Neuron (in vitro differentiated cells): ENCODE results near the gene REEP1.

Source experiments
- H2AFZ ChIP-seq: one replicate; pipeline ENCODE4 v1.6.1; 2013; ENCODE audit warnings: low read depth, mild to moderate bottlenecking, inconsistent platforms, low read length, moderate library complexity
- H3K27me3 ChIP-seq: one replicate; pipeline ENCODE4 v1.6.1; 2013; ENCODE audit warnings: low read length; ENCODE audit not compliant: insufficient read depth
- H3K36me3 ChIP-seq: one replicate; pipeline ENCODE4 v1.6.1; 2013; ENCODE audit warnings: low read length; ENCODE audit not compliant: insufficient read depth
- H3K4me1 ChIP-seq: one replicate; pipeline ENCODE4 v1.6.1; 2013; ENCODE audit warnings: low read length; ENCODE audit not compliant: insufficient read depth
- H3K4me3 ChIP-seq: 2 replicates; pipeline ENCODE4 v1.5.1; 2013; ENCODE audit warnings: mild to moderate bottlenecking, low read length, moderate library complexity
- H3K9me3 ChIP-seq: one replicate; pipeline ENCODE4 v1.6.1; 2013; ENCODE audit warnings: low read length

The REEP1 gene

GRCh38 chr2:86226636-86227520 is 110.5 kb downstream of the REEP1 start:
- peaks cover 27% of the 10 kb centered on the region for H3K4me1 ChIP-seq
- no peaks in the 10 kb centered on the region for H3K27me3 ChIP-seq
- no peak overlapping the region for H2AFZ ChIP-seq
- no peak overlapping the region for H3K4me3 ChIP-seq
- no peaks in the 10 kb centered on the region for H3K9me3 ChIP-seq
- H3K36me3 ChIP-seq, result no peaks in the 10 kb centered on the region

- no peaks in the 10 kb centered on the region for H3K9me3 ChIP-seq
These were observed 111.4 kb downstream of the REEP1 start for GRCh38 chr2:86226070-86226469.

GRCh38 chr2:86225581-86225980 is 111.8 kb downstream of the REEP1 start:
- H3K9me3 ChIP-seq, result no peaks in the 10 kb centered on the region
- peaks cover 27% of the 10 kb centered on the region for H3K4me1 ChIP-seq
- no peak overlapping the region for H2AFZ ChIP-seq
- H3K36me3 ChIP-seq, result no peaks in the 10 kb centered on the region
- H3K27me3 ChIP-seq, result no peaks in the 10 kb centered on the region
- no peak overlapping the region for H3K4me3 ChIP-seq

More at GRCh38 chr2:86226070-86226469, 111.4 kb downstream of the REEP1 start:
- Histone ChIP-seq H2AFZ (no peak overlapping the region), H3K4me3 (no peak overlapping the region), H3K36me3 (no peaks in the 10 kb centered on the region), H3K4me1 (peaks cover 27% of the 10 kb centered on the region), H3K27me3 (no peaks in the 10 kb centered on the region)

DNA sequence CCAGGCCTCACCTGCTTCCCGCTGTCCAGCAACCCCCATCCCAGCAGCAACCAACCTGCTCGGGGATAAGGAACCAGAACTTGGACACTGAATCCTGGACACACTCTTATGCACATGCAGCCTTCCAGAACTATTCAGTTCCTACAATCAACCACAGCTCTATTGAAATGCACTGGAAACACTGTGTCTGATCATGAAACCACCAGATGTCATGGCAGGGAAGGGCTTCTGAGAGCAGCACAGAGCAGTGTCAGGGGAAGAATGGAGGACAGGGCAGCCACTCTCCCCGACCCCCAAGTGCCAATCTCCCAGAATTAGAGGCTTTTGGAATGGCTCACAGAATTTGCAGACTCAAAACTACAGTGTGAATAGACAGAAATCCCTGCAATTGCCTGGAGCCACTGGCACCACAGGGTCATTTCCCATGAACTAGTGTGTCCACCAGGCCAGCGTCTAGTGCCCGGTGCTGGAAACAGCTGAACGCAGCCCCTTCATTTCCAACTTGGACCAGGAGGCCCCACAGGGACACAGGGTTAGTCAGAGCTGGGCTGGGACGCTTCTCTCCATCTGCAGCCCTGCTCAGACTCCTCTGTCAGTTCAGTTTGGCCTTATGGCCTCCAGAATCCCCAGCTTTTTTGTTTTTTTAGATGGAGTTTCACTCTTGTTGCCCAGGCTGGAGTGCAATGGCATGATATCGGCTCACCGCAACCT is 112.6 kb downstream of the REEP1 start:
- H3K9me3 ChIP-seq, result no peaks in the 10 kb centered on the region
- H2AFZ ChIP-seq, result no peak overlapping the region
- no peaks in the 10 kb centered on the region for H3K36me3 ChIP-seq
- no peak overlapping the region for H3K4me3 ChIP-seq
- H3K4me1 ChIP-seq, result peaks cover 27% of the 10 kb centered on the region
- no peaks in the 10 kb centered on the region for H3K27me3 ChIP-seq

GRCh38 chr2:86223927-86224560 is 113.4 kb downstream of the REEP1 start:
- Histone ChIP-seq H3K4me1 (peaks cover 27% of the 10 kb centered on the region), H3K4me3 (no peak overlapping the region), H3K27me3 (no peaks in the 10 kb centered on the region), H2AFZ (no peak overlapping the region), H3K9me3 (no peaks in the 10 kb centered on the region), H3K36me3 (no peaks in the 10 kb centered on the region)

GRCh38 chr2:86223140-86223926 is 114.1 kb downstream of the REEP1 start:
- no peaks in the 10 kb centered on the region for H3K9me3 ChIP-seq
- H3K4me3 ChIP-seq, result no peak overlapping the region
- H2AFZ ChIP-seq, result peak overlapping the region; percentile 44
- H3K4me1 ChIP-seq, result peaks cover 27% of the 10 kb centered on the region
- no peaks in the 10 kb centered on the region for H3K27me3 ChIP-seq
- H3K36me3 ChIP-seq, result no peaks in the 10 kb centered on the region

DNA sequence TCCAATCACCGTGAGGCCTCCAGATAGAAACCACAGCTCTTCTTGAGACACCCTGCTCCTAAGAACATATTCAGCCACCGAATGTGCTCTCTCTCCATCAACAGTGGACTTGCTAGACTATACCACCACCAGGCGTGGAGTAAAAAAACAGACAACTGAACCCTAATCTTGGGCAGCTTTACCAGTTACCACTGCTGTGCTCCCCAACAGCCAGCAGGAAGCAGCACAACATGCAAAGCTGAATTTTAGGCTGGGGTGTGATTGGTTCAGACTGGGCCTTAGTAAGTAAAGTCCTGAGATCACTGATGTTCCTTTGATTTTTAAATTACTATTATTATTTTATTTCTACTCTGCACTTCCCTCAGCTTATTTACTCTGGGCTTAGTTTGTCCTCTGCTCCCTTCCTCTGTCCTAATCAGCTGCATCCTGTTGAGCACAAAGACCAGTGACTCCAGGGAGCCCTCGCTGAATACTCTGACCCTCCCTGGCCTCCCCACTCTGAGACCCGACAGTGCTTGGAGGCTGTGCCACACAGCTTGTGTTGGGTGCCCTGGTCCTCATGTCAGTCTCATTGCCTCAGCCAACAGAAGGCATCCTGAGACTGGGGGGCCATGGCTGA is 116.3 kb downstream of the REEP1 start:
- Histone ChIP-seq H3K36me3 (no peaks in the 10 kb centered on the region), H2AFZ (no peak overlapping the region), H3K27me3 (no peaks in the 10 kb centered on the region), H3K4me1 (peaks cover 27% of the 10 kb centered on the region), H3K4me3 (no peak overlapping the region), H3K9me3 (no peaks in the 10 kb centered on the region)

GRCh38 chr2:86219896-86220295 is 117.5 kb downstream of the REEP1 start:
- H3K4me1 ChIP-seq, result peaks cover 25% of the 10 kb centered on the region
- no peak overlapping the region for H2AFZ ChIP-seq
- H3K4me3 ChIP-seq, result no peak overlapping the region
- no peaks in the 10 kb centered on the region for H3K9me3 ChIP-seq
- no peaks in the 10 kb centered on the region for H3K27me3 ChIP-seq
- no peaks in the 10 kb centered on the region for H3K36me3 ChIP-seq

DNA sequence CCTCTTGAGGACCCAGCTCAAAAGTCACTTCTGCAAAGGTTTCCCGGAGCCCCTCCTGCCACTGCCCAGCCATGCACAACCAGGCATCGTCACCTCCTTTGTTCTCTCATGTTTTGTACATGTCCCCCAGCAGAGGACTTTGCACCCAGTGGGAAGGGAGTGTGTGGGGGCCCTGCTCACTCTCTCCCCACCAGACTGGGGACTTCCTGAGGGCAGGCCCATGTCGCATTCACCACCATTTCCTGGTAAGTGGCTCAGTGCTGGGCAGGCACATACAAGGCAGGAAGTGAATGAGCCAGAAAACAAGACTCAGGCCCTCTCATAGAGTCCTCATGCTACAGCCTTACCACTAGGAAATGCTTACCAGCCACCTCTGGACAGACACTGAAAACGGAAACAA is 119.3 kb downstream of the REEP1 start:
- Histone ChIP-seq H3K4me1 (peaks cover 8% of the 10 kb centered on the region), H2AFZ (no peak overlapping the region), H3K9me3 (no peaks in the 10 kb centered on the region), H3K4me3 (no peak overlapping the region), H3K36me3 (peaks cover 12% of the 10 kb centered on the region), H3K27me3 (no peaks in the 10 kb centered on the region)

DNA sequence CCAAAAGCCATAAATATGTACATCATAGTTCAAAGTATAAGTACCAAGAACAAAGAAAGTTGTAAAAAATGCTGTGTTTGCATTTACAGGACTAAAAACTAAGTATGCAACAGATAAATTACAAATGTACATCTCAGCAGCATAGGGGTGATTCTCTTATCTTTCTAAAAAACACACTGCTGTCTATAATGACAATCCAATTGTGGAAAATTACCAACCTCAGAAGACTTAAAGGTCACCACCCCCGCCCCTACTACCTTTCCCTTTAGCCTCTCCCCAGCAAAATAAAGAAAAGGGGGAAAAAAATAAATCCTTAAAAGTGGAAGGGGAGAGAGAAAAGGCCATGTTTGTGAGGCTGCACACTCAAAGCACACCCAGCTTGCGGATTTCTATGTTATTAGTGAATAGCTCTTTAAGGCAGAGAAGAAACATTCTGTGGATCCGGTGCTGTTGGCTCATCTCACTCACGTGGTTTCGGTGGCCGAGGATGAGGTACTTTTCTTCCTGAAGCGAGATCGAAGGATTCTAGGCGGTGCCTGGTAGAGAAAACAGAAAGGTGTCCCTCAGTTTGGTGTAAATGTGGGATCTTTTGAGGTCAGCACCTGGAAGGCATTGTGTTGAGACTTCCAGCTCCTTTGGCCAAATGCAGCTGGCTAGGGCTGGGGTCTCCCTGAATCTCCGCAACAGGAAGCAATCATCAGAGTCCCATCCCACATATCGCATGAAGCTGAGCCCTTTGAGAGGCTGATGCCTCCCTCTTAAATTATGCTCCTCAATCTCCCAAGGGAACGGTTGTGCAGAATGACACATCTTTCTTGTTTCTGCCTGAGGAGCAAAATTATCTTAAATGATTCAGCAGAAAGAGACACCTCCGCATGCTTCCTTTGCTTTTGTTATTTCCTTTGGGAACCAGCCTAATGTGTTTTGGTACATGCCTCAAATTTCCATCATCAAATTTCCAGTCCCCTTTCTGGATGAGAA is 120.6 kb downstream of the REEP1 start:
- Histone ChIP-seq H3K4me1 (no peaks in the 10 kb centered on the region), H3K9me3 (no peaks in the 10 kb centered on the region), H2AFZ (no peak overlapping the region), H3K36me3 (peaks cover 22% of the 10 kb centered on the region), H3K4me3 (no peak overlapping the region), H3K27me3 (no peaks in the 10 kb centered on the region)

DNA sequence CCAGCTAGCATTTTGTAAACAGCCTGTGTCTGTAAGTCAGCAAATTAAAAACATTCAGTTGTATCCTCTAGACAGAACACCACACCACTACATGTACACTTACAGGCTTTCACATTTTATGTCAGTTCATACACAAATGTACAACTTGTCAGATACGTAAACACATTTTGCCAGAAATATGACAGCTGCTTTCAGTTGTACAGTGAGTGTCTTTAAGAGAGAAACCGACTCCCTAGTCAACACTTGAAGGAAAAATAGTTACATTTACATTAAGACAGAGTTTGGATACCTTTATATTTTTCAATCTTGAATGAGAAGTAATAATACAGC is 123.0 kb downstream of the REEP1 start:
- H3K4me3 ChIP-seq, result no peak overlapping the region
- no peaks in the 10 kb centered on the region for H3K9me3 ChIP-seq
- H2AFZ ChIP-seq, result no peak overlapping the region
- no peaks in the 10 kb centered on the region for H3K27me3 ChIP-seq
- H3K4me1 ChIP-seq, result no peaks in the 10 kb centered on the region
- peaks cover 45% of the 10 kb centered on the region for H3K36me3 ChIP-seq
